Measurements from ENCODE around the gene PRRX1.

Gene PRRX1

GRCh38 chr1:170731566-170732251 is 67.8 kb downstream of the PRRX1 start:
- no peak for DNase-seq
- H3K9me3 Mint-ChIP-seq, result no peaks in the 10 kb centered on the region
- H3K4me1 Mint-ChIP-seq, result peaks cover 17% of the 10 kb centered on the region
- H3K27ac Mint-ChIP-seq, result no peak overlapping the region
- no peak overlapping the region for H3K4me3 Mint-ChIP-seq
- no peak for TF ChIP-seq CTCF (IDR thresholded peaks at IDR 0.05)
- no peaks in the 10 kb centered on the region for H3K36me3 Mint-ChIP-seq (ENCODE audit: low read depth)
- H3K27me3 Mint-ChIP-seq (ENCODE audit: low read depth, poor library complexity), result no peaks in the 10 kb centered on the region

GRCh38 chr1:170732252-170732588 is 68.3 kb downstream of the PRRX1 start:
- Mint-ChIP-seq H3K9me3 (no peaks in the 10 kb centered on the region), H3K4me3 (no peak overlapping the region), H3K27me3 (ENCODE audit: low read depth, poor library complexity) (no peaks in the 10 kb centered on the region), H3K36me3 (ENCODE audit: low read depth) (no peaks in the 10 kb centered on the region), H3K4me1 (peaks cover 17% of the 10 kb centered on the region), H3K27ac (no peak overlapping the region)
- no peak for DNase-seq
- no peak for TF ChIP-seq CTCF (IDR thresholded peaks at IDR 0.05)

- Mint-ChIP-seq H3K27ac (no peak overlapping the region), H3K4me3 (no peak overlapping the region), H3K36me3 (ENCODE audit: low read depth) (no peaks in the 10 kb centered on the region), H3K9me3 (no peaks in the 10 kb centered on the region), H3K4me1 (peaks cover 16% of the 10 kb centered on the region), H3K27me3 (ENCODE audit: low read depth, poor library complexity) (no peaks in the 10 kb centered on the region)
- no peak for TF ChIP-seq CTCF (IDR thresholded peaks at IDR 0.05)
- DNase-seq, result no peak
Observed at GRCh38 chr1:170734412-170735175, 70.7 kb downstream of the PRRX1 start.

- Mint-ChIP-seq H3K9me3 (peaks cover 4% of the 10 kb centered on the region), H3K4me3 (no peak overlapping the region), H3K27me3 (ENCODE audit: low read depth, poor library complexity) (no peaks in the 10 kb centered on the region), H3K4me1 (peaks cover 7% of the 10 kb centered on the region), H3K36me3 (ENCODE audit: low read depth) (no peaks in the 10 kb centered on the region), H3K27ac (no peak overlapping the region)
- no peak for TF ChIP-seq CTCF (IDR thresholded peaks at IDR 0.05)
- DNase-seq, result no peak
Observed at GRCh38 chr1:170735366-170736263, 71.7 kb downstream of the PRRX1 start.

- no peak overlapping the region for H3K4me3 Mint-ChIP-seq
- peaks cover 7% of the 10 kb centered on the region for H3K4me1 Mint-ChIP-seq
- no peaks in the 10 kb centered on the region for H3K27me3 Mint-ChIP-seq (ENCODE audit: low read depth, poor library complexity)
- no peak overlapping the region for H3K27ac Mint-ChIP-seq
- no peak for DNase-seq
- H3K36me3 Mint-ChIP-seq (ENCODE audit: low read depth), result peaks cover 4% of the 10 kb centered on the region
- TF ChIP-seq CTCF (IDR thresholded peaks at IDR 0.05), result no peak
- peaks cover 22% of the 10 kb centered on the region for H3K9me3 Mint-ChIP-seq
Observed at GRCh38 chr1:170739803-170740202, 75.9 kb downstream of the PRRX1 start.

All from nephron progenitor cell (in vitro differentiated cells).